H9 (cell line): ENCODE measurements around the gene CEBPE. TPM values are rescaled to one million over a fixed set of nuclear protein-coding genes. Genes with fewer than 3 reads are reported as not detected.

Experiments used
- DNase-seq: peaks from one replicate; pipeline ENCODE4 v3.0.0-alpha.2; 2017
- H2AFZ ChIP-seq: one replicate; pipeline ENCODE4 v1.6.1; 2013; ENCODE audit warnings: mild to moderate bottlenecking, low read length, control low read depth, moderate library complexity
- H2AK5ac ChIP-seq: 2 replicates; pipeline ENCODE4 v1.6.1; 2013; ENCODE audit warnings: low read length, control low read depth, mixed read lengths; ENCODE audit not compliant: insufficient read length
- H2BK120ac ChIP-seq: one replicate; pipeline ENCODE4 v1.6.1; 2013; ENCODE audit warnings: low read depth, mild to moderate bottlenecking, low read length, control low read depth, inconsistent platforms; ENCODE audit not compliant: poor library complexity, severe bottlenecking
- H2BK12ac ChIP-seq: 2 replicates; pipeline ENCODE4 v1.6.1; 2013; ENCODE audit warnings: low read length, control low read depth, mixed read lengths, low read depth; ENCODE audit not compliant: insufficient read length
- H2BK15ac ChIP-seq: 2 replicates; pipeline ENCODE4 v1.6.1; 2013; ENCODE audit warnings: low read depth, low read length, control low read depth
- H2BK20ac ChIP-seq: one replicate; pipeline ENCODE4 v1.6.1; 2013; ENCODE audit warnings: low read depth, mild to moderate bottlenecking, low read length, control low read depth, inconsistent platforms; ENCODE audit not compliant: poor library complexity, severe bottlenecking
- H2BK5ac ChIP-seq: 2 replicates; pipeline ENCODE4 v1.6.1; 2013; ENCODE audit warnings: low read length, control low read depth, mixed read lengths; ENCODE audit not compliant: insufficient read length
- H3K14ac ChIP-seq: 2 replicates; pipeline ENCODE4 v1.6.1; 2013; ENCODE audit warnings: low read length, control low read depth; ENCODE audit not compliant: insufficient read depth
- H3K18ac ChIP-seq: 2 replicates; pipeline ENCODE4 v1.6.1; 2013; ENCODE audit warnings: low read depth, mild to moderate bottlenecking, mixed read lengths, low read length, control low read depth; ENCODE audit not compliant: insufficient read length
- H3K23ac ChIP-seq: 2 replicates; pipeline ENCODE4 v1.6.1; 2013; ENCODE audit warnings: low read length, control low read depth, mixed read lengths, low read depth; ENCODE audit not compliant: insufficient read length
- H3K23me2 ChIP-seq: 2 replicates; pipeline ENCODE4 v1.6.1; 2013; ENCODE audit warnings: low read depth, mild to moderate bottlenecking, mixed read lengths, low read length, control low read depth; ENCODE audit not compliant: insufficient read length, poor library complexity, severe bottlenecking
- H3K27ac ChIP-seq: 2 replicates; pipeline ENCODE4 v1.5.1; 2013; ENCODE audit warnings: low read length, control low read depth, mixed read lengths, low read depth; ENCODE audit not compliant: insufficient read length
- H3K27me3 ChIP-seq: 2 replicates; pipeline ENCODE4 v1.6.1; 2013; ENCODE audit warnings: low read length, control low read depth, inconsistent platforms; ENCODE audit not compliant: insufficient read depth
- H3K4ac ChIP-seq: 2 replicates; pipeline ENCODE4 v1.6.1; 2013; ENCODE audit warnings: low read depth, mild to moderate bottlenecking, control low read depth, inconsistent platforms, low read length, moderate library complexity
- H3K4me1 ChIP-seq: 2 replicates; pipeline ENCODE4 v1.6.1; 2013; ENCODE audit warnings: low read length, control low read depth, inconsistent platforms; ENCODE audit not compliant: insufficient read depth
- H3K4me2 ChIP-seq: 2 replicates; pipeline ENCODE4 v1.6.1; 2013; ENCODE audit warnings: low read length, control low read depth, mixed read lengths; ENCODE audit not compliant: insufficient read length, insufficient read depth
- H3K56ac ChIP-seq: 2 replicates; pipeline ENCODE4 v1.6.1; 2013; ENCODE audit warnings: low read depth, mild to moderate bottlenecking, mixed read lengths, low read length, control low read depth; ENCODE audit not compliant: insufficient read length
- H3K79me1 ChIP-seq: 2 replicates; pipeline ENCODE4 v1.6.1; 2013; ENCODE audit warnings: low read depth, mild to moderate bottlenecking, moderate library complexity, low read length, control low read depth, inconsistent platforms; ENCODE audit not compliant: insufficient read depth, poor library complexity, severe bottlenecking
- H3K79me2 ChIP-seq: 2 replicates; pipeline ENCODE4 v1.6.1; 2013; ENCODE audit warnings: low read length, control low read depth, inconsistent platforms; ENCODE audit not compliant: insufficient read depth
- H3K9ac ChIP-seq: 2 replicates; pipeline ENCODE4 v1.6.1; 2013; ENCODE audit warnings: low read length, control low read depth, mixed read lengths; ENCODE audit not compliant: insufficient read length; ENCODE audit errors: extremely low read depth
- H3K9me3 ChIP-seq: one replicate; pipeline ENCODE4 v1.6.1; 2013; ENCODE audit warnings: low read depth, low read length, inconsistent platforms; ENCODE audit not compliant: control insufficient read depth
- H3T11ph ChIP-seq: one replicate; pipeline ENCODE4 v1.6.1; 2013; ENCODE audit warnings: mild to moderate bottlenecking, low read length, control low read depth, inconsistent platforms
- H4K20me1 ChIP-seq: one replicate; pipeline ENCODE4 v1.6.1; 2013; ENCODE audit not compliant: control insufficient read depth, insufficient read length, insufficient read depth
- H4K5ac ChIP-seq: 2 replicates; pipeline ENCODE4 v1.6.1; 2013; ENCODE audit warnings: low read depth, mild to moderate bottlenecking, mixed read lengths, low read length, control low read depth; ENCODE audit not compliant: insufficient read length
- H4K8ac ChIP-seq: replicated peaks from 2 replicates; pipeline ENCODE4 v1.6.1; 2013; ENCODE audit warnings: low read length, control low read depth, mixed read lengths, low read depth; ENCODE audit not compliant: insufficient read length
- H4K91ac ChIP-seq: 2 replicates; pipeline ENCODE4 v1.6.1; 2013; ENCODE audit warnings: low read depth, mild to moderate bottlenecking, moderate library complexity, mixed read lengths, low read length, control low read depth; ENCODE audit not compliant: insufficient read length
- H3K27ac Mint-ChIP-seq, 3 experiments: 2 replicates in 2 of 3; 3 replicates in 1 of 3; pipeline ENCODE4 v1.8.0; 2020 to 2021; ENCODE audit warnings: mixed read lengths in 3 of 3, mild to moderate bottlenecking in 1 of 3, moderate library complexity in 1 of 3
- H3K27me3 Mint-ChIP-seq: 2 replicates; pipeline ENCODE4 v1.8.0; 2021; ENCODE audit warnings: low read depth, mild to moderate bottlenecking, moderate library complexity, mixed read lengths
- H3K36me3 Mint-ChIP-seq, 3 experiments: 2 replicates in 2 of 3; 3 replicates in 1 of 3; pipeline ENCODE4 v1.8.0; 2020 to 2021; ENCODE audit warnings: low read depth in 3 of 3, mixed read lengths in 3 of 3; ENCODE audit not compliant: insufficient read depth in 1 of 3
- H3K4me1 Mint-ChIP-seq, 2 experiments: 2 replicates each; pipeline ENCODE4 v1.8.0; 2020; ENCODE audit warnings: mixed read lengths in 2 of 2
- H3K4me3 Mint-ChIP-seq, 2 experiments: 2 replicates in 1 of 2; 3 replicates in 1 of 2; pipeline ENCODE4 v1.8.0; 2020 to 2021; ENCODE audit warnings: mild to moderate bottlenecking in 2 of 2, mixed read lengths in 2 of 2, moderate library complexity in 1 of 2
- H3K9me3 Mint-ChIP-seq, 2 experiments: 2 replicates in 1 of 2; 3 replicates in 1 of 2; pipeline ENCODE4 v1.8.0; 2020; ENCODE audit warnings: mild to moderate bottlenecking in 2 of 2, mixed read lengths in 2 of 2, moderate library complexity in 1 of 2
- CTCF ChIP-seq: fragments of 200-600 bp; sonication (generic); conservative IDR thresholded peaks from 3 replicates; pipeline ENCODE4 v1.8.0; 2021; ENCODE audit warnings: antibody characterized with exemption, mild to moderate bottlenecking
- WGBS: extraction: QIAGEN DNeasy Blood & Tissue Kit; methylation state at CpG from one replicate; pipeline ENCODE4 v1.1.7; 2013; ENCODE audit warnings: missing lambda C conversion rate, low lambda C conversion rate, mixed read lengths; ENCODE audit not compliant: insufficient read length; ENCODE audit errors: extremely low coverage; 5-methylcytosine and 5-hydroxymethylcytosine counted together
- total RNA-seq: library from RNA; stranded (reverse); gene quantifications from 2 replicates; pipeline ENCODE4 v1.2.1, GENCODE V29; 2021

The CEBPE gene
- total RNA-seq, 1 experiment from 2014 or later, result not detected

GRCh38 chr14:23142826-23143225, 23.8 kb upstream of the CEBPE start:
- Mint-ChIP-seq H3K4me1 (peaks cover 0 to 11% of the 10 kb centered on the region in 2 experiments; a peak in 3 of 4 replicates), H3K27ac (no peak overlapping the region), H3K4me3 (no peak overlapping the region), H3K27me3 (no peaks in the 10 kb centered on the region), H3K9me3 (no peaks in the 10 kb centered on the region), H3K36me3 (peaks cover 42 to 54% (median 51%) of the 10 kb centered on the region in 3 experiments; a peak in 6 of 7 replicates)
- Histone ChIP-seq H4K91ac (no peak overlapping the region), H3K9me3 (no peaks in the 10 kb centered on the region), H3K4ac (no peak overlapping the region), H2AK5ac (no peak overlapping the region), H3T11ph (no peak overlapping the region), H3K9ac (no peak overlapping the region), H4K5ac (no peak overlapping the region), H3K4me1 (no peaks in the 10 kb centered on the region), H3K27ac (no peak overlapping the region), H3K27me3 (no peaks in the 10 kb centered on the region), H3K14ac (no peak overlapping the region), H2AFZ (no peak overlapping the region), H2BK20ac (no peak overlapping the region), H2BK15ac (no peak overlapping the region), H4K20me1 (no peaks in the 10 kb centered on the region), H2BK12ac (no peak overlapping the region), H4K8ac (no peak overlapping the region), H2BK5ac (no peak overlapping the region), H3K79me1 (no peaks in the 10 kb centered on the region), H3K4me2 (no peak overlapping the region), H3K23ac (no peak overlapping the region), H2BK120ac (no peak overlapping the region), H3K23me2 (no peaks in the 10 kb centered on the region), H3K18ac (no peak overlapping the region), H3K56ac (no peak overlapping the region), H3K79me2 (no peaks in the 10 kb centered on the region)
- DNase-seq, result no peak
- no CpG with 5 or more reads among the region's 4 CpGs for WGBS
- no peak for TF ChIP-seq CTCF
